HG02588 (cell line): Measurements from ENCODE around the gene OTX1.

Source experiments
- ATAC-seq: cut with Tn5 transposase; IDR thresholded peaks from one replicate; pipeline ENCODE4 v1.9.1; 2021; ENCODE audit warnings: mild to moderate bottlenecking, moderate library complexity; ENCODE audit not compliant: unreplicated experiment

OTX1 gene

DNA sequence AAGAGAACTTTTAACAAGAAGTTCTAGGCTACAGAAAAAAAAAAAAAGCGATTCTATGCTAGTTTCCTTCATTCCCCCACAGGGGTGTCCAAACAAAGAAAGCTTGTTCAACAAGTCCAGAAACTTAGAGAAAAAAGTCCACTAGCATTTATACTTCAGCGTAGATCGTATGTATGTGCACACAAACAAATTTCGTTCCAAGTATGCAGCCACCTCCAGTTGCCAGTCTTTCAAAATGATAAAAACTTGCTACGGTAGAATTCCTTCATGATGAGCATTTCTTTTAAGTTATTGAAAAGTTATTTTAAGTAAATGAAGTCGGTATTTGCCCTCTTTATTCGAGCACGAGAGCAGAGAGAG lies 3.7 kb upstream of the OTX1 start:
- no peak for ATAC-seq

DNA sequence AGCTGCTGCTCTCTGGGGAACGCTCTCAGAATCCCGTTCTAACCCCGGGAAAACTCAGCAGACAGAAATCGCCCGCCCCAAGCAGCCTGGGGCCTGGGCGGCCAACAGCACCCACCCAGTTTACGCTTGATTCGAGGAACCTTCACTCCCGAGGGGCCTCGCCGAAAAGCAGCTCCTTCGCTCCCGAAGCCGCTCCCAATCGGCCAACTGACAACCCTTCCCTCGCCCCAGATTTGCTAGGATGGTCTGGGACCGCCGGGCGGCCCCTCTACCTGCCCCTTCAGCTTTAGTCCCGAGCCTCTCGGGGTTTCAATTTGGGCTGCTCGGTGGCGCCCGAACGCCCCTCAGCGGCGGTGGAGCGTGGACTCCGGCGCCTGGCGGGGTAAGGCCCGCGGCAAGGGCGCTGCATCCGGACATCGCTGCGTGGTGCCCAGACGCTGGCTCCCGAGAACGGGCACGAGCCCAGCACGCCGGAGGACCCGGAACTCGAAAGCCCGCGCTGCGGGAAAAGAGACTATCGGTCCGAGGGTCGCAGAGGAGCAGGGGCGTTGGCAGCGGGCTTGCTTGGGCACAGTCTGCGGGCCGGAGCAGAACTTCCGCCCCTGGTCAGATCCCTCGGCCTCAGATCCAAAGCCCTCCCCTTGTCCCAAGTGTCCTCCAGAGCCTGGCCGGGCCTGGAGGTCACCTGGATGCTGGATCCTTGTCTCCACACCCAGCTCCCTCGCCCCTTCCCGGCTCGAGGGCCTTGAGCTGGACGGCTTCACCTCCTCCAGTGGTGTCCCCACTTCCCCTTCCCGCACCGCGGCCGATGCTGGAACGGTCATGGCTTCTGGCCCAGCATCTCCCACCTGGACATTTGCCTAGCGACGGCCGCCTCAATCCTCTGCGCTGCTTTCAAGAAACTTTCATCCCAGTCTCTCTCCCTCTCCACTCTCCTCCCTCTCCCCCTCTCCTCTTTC lies 3.0 kb upstream of the OTX1 start:
- ATAC-seq, result no peak

DNA sequence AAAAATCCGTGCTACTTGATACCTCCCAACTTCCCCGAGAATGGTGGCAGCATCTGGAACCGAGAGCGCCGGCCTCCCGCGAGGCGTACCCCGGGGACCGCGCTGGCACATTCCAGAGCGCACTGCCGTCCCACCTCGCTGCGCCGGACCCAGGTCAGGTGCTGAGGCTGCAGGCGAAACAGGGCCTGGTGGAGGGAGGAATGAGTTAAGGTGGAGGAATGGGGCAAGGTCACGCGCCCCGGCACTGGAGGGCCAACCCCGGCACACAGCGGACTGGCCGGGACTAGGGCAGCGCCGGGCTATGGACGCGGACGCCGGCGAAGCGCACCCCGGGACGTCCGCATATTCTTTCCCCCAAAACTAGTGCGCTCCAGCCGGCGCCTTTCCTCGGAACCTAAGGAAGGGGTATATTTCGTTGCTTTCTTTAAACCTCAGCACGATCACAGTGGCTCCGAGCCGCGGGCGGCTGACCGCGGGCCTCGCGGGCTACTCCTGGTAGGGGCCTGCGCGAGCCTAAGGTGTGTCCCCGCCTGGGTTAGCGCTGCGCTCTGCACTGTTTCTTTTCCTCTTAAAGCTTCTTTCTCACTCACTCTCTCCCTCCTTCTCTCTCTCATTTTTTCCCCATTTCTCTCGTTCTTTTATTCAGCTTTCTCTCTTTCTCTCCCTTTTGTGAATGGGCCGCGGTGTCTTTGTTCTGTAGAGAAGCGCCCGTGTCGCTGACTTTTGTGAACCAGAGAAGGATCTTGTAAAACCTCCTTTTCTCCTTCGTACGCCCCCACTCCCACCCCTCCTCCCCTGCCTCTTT lies 2.1 kb upstream of the OTX1 start:
- no peak for ATAC-seq

DNA sequence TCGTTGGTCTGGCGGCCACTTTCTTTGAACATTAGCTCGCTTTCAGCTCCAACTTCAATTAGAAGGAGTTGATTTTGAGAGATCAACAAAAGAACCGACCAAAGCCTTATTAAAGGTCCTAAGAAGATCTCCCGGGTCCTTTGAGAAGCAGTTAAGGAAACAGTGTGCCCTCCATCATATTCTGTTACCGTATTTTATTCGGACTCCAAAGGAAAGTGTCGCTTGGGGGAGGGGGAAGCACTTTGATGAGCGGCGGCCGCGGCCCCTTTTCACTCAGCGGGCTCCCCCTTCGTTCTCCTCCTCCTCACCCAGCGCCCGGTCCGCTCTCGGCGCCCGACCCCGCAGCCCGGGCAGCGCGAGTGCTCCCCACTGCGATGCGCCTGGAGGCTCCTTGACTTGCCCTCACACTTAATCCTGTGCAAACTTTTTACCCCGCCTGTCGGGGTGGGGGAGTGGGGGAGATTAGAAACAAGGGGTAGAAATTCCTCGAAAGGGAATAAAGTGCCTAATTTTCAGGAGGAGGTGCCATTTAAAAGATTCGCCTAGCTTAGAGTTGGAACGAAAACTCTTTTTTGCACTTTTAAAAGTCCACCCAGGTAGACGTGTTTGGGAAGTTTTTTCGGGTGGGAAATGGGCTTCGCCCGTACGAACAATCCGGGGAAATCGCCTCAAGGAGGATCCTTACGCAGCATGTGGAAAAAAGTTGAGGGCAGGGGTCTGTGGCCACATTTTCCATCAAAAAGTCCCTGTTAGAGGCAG lies 1.2 kb upstream of the OTX1 start:
- no peak for ATAC-seq

DNA sequence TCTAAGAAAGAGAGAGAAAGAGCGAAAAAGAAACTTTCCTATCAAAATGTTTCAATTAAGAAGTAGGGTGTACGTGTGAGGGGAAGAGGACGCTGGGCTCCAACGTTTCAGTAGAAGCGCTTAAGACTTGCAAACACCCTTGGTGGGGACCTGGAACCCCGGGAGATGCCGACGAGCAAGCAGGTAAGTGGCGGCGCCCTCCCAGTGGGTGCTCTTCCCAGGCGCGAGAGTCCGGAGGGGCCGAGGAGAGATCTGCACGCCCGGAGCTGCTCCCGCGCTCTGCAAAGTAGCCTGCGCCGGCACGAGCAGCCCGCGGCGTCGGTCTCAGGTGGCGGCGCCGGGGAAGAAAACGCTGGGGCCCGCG lies 678 bp upstream of the OTX1 start:
- peak; percentile 31 for ATAC-seq

DNA sequence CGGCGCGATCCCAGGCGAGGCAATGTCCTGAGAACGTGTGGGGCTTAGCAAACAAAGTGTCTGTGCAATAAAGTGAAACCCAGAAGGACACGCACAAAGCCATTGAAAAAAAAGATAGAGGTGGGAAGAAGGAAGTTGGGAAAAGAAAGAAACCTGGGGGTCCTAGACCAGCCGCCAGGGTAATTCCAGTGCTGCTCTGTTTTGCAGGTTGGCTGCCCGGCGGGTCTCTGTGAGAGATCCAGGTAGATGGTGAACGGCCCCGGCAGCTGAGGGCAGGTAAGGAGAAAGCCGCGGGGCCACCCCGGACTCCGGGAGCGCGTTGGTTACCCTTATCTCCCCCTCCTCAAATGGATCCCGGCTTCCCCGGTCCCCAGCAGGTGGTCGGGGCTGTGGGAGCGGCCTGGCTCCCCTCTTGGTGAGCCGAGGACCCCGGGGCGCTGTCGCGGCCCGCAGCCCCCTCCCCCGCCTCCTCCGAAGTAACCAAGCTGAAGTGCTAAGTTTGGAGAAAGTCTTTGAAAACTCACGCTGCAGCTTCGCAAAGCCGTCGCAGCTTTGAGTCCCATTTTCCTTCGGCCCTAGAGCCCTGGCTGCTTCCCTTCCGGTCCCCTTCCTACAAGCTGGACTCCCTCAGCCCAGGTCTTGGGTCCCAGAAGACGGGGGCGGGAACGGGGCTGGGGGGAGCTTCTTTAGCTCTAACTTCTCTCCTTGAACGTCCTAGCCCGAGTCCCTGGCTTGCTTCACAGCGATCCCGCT lies 588 bp downstream of the OTX1 start:
- no peak for ATAC-seq

DNA sequence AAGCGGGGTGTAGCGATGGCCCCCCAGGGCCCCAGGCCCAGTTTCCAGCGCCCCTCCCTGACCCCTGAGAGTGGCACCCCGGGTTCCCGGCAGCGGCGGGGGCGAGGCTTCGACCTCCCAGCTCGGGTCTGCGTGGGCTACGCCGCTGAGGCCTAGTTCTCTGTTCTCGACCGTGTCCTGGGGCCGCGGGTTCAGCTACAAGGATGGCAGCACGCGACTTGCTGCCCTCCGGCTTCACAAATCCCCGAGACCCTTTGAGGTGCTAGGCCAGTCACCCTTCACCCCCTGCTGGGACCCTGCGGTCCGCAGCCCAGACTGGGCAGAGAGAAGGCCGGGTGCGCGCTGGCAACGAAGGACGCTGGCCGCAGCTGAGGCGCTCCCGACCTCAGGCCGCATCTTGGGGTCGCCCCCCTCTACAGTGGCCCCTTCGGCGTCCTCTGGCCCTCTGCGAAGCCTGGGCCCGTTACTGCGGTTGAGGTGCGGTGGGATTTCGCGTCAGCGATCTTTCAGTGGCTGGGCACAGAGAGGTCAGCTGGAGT lies 1.2 kb downstream of the OTX1 start:
- ATAC-seq, result no peak

DNA sequence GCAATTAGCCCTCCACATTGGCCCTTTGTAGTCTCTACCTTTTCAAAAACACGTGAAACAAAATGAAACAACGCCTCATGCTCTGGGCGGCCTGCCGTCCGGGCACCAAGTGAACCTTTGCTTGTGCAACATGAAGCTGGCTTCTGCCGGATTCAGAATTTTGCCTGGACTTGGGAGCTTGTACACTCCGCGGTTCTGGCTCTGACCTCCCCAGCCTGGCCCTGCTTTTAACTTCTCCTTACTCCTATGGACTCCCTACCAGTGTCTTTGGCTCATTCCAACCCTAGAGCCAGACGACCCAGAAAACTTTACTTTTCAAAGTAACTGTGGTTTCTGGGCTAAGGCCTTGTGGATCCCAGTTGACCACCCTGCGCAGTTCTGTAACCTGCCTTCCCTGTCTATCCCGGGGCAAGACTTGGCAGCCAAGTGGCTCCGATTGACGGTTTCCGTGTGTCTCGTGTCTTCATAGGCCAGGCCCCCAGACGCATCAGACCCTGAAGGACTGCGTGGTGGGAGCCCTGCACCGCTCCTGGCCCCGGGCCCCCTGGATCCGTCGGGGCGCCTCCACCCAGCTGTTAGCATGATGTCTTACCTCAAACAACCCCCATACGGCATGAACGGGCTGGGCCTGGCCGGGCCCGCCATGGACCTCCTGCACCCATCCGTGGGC lies 1.9 kb downstream of the OTX1 start:
- ATAC-seq, result no peak

DNA sequence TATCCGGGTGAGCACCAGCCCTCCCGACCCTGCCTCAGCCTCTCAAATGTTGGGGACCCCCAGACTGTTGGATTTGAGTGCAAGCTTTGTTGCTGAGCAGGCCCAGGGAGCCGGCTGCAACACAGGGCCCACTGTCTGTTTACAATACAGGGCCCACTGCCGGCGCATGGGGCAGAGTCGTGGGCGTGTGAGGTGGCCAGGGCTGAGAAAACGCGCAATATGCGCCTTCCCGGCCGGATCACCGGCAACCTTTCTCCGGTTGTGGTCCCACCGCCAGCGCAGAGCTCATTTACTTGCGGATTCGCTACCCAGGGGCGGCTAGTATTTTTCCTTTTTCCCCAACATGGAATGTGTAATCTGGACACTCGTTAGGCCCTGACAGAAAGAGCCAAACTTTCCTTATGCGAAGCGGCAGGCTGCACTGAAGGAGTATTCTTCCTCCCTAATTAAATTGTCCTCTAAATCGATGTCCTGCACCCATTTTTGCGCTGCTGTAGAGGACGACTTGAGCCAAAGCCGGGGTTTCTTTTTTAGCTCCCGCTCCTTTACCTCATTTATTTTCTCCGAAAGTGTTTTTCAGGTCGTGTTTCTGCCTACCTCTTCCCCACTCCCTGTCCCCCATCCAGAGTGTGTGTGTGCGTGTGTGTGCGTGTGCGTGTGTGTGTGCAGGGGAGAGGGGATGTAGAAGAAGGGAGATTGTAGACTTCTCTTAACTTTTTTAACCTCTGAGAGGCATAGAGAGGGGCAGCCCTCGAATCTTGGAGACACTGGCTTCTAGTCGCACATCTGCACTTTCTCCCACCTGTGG lies 2.7 kb downstream of the OTX1 start:
- no peak for ATAC-seq

DNA sequence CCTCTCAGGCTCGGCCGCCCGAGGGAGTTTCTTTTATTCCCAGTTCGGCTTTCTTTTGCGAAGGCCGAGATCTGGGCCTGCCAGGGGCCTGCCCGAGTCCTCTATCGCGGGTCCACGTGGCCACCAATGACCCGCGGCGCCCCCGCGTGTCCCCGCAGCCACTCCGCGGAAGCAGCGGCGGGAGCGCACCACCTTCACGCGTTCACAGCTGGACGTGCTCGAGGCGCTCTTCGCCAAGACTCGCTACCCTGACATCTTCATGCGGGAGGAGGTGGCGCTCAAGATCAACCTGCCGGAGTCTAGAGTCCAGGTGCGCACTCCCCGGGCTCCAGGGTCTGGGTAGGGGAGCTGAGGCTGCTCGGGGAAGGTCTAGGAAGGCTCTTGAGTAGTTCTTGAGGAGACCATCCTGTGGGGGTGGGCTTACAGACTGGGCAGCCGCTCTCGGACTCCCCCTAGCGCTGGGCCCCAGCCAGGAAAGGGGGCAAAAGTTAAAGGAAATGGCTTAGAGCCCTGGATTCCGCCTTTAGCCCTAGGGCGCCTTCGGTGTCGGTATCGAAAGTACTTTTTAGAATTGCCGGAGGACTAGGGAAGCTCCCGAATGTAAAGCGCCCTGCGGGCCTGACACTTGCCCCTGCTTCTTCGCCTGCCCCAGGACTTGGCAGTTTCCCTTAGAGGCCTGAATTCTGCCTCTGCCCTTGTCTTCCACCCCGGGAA lies 3.4 kb downstream of the OTX1 start:
- no peak for ATAC-seq

DNA sequence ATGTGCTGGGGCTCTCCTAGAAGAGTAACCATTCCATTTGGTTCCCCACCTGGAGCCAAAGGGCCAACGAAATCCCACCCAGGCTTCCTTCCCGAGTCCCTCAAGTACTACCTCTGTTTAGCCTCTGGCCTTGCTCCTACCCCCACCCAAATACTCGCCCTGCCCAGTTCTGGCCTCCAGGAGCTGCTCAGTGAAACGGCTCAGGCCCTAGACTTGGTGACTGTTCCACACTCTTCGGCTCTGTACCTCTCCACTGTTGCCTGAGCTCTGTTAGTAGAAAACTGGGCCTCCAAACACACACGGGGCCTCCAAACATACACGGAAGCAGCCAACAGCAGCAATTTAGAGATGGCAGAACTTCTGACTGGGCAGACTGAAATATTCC lies 4.2 kb downstream of the OTX1 start:
- ATAC-seq, result no peak

DNA sequence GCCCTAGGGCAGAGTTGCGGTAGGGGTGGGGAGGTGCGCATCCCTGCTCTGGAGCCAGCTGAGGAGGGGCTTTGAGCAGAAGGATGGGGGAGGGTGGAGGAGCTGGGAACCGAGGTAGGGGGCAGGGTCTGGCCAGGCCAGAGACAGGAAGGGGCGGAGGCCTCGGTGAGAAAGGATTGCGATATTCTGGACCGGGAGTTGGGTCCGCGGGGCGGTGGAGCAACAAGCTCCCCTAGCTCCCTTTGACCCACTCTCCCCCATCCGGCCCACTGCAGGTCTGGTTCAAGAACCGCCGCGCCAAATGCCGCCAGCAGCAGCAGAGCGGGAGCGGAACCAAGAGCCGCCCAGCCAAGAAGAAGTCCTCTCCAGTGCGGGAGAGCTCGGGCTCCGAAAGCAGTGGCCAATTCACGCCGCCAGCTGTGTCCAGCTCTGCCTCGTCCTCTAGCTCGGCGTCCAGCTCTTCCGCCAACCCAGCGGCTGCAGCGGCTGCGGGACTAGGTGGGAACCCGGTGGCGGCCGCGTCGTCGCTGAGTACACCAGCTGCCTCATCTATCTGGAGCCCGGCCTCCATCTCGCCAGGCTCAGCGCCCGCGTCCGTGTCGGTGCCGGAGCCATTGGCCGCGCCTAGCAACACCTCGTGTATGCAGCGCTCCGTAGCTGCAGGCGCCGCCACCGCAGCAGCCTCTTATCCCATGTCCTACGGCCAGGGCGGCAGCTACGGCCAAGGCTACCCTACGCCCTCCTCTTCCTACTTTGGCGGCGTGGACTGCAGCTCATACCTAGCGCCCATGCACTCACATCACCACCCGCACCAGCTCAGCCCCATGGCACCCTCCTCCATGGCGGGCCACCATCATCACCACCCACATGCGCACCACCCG lies 4.8 kb downstream of the OTX1 start:
- ATAC-seq, result no peak

DNA sequence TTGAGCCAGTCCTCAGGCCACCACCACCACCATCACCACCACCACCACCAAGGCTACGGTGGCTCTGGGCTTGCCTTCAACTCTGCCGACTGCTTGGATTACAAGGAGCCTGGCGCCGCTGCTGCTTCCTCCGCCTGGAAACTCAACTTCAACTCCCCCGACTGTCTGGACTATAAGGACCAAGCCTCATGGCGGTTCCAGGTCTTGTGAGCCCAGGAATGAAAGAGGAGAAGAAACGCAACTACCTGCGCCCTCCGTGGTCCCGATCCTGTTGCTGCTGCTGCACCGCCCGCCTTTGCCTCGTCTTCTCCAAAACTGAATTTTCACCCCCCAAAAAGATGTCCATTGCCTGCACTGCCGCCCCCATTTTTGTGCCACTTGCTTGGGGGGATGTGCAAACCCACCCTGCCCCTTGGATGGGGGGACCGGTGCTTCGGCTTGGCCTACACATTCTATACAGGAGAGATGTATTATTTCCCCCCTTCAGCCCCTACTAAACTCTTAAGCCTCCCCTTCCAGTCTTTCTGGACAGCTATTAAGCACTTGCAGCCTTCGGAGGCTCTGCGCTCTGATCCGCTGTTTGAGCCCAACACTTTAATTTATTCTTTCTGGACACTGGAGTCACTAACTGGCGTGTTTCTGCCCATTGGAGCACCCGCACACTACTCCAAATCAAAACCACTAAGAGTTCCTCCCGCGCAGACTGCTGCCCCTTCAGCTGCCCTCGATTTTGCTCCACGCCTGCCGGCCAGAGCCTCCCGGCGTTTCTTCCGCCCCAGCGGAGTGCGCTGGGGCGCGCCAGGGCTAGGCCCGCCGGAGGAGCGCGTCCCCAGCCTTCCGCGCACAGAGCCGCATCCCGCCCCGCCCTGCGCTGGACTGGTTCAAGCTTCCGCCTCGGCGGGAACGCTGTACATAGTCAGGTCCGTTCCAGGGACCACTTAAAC lies 5.7 kb downstream of the OTX1 start:
- ATAC-seq, result peak; percentile 61

DNA sequence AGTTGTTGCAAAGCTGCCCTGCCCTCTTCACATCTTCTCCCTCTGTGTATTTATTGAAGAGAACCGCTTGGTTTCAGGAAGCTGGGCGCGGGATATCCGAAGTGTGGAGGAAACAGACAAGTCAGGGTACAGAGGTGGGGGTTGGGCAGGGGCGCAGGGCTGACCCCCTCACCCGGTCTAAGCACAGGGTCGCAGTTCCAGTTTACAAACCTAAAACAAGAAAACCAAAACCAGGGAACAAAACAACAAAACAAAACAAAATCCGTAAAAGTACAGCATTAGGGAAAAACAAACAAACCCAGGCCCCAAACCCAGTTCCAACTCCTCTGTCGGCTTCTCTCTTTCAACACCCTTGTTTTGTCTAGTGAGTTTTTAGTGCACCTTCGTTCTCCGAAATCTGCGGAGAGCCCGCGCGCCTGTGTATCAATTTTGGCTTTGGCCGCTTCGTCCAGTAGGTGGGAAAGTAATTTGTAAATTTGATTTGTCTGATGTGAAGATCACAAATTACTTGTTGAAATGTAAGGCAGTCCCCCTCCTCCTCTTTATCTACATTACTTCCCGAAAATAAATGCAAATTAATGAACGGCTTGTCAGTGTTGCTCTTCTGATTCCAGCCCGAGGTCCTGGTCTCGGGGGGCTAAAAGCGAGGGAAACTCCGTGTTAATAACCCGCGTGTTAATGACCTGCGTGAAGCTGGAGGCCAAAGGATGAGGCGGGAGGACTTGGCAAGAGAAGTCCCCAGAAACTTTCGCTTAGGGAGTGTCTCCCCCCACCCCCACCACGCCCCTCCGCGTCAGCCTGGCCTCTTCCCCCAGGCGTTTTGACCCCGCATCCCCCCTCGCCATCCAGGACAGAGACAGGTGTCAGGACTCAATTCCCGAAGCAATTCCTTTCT lies 6.9 kb downstream of the OTX1 start:
- ATAC-seq, result no peak

DNA sequence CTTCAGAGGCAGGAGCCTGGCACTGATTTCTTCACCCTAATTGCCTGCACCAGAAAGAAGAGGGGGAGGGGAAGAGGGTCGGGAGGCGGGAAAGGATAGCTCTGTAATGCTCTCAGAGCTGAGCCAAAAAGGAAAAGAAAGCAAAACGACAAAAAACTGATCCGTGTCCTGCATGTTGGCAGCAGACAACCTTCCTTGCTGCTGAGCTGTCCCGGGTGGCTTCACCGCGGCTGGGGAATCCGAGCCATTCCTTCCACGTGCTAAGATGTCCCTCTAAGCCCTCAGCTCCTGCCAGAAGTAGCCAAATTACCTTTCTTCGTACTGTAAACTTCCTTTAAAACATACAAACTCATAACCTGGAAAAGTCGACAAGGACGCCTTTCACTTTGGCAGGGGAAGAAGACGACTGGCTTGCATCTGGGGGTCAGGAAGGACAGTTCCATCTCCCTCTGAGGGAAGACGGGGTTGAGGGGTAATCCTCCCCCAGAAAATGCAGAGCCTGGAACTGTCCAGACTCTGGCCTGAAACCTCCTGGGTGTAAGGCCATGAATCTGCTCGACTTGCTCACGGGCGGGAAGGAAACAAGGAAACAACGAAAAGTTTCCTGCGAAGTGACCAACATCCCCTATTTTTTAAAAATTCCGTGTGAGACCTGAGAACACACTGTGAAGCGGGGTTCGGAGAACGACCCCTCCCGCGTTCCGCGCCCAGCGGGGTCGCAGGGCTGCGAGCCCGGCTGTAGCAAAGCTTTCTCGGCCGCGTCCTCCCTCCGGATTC lies 7.7 kb downstream of the OTX1 start:
- no peak for ATAC-seq
